GM12872 (cell line): ENCODE data around the gene C19orf67.

Experiments
- TF ChIP-seq, protein P1 (sequence below): IDR thresholded peaks from 3 replicates; pipeline ENCODE4 v1.5.1; 2011; ENCODE audit warnings: low read depth, mild to moderate bottlenecking, low read length, moderate library complexity; ENCODE audit not compliant: insufficient read depth

Gene C19orf67

DNA sequence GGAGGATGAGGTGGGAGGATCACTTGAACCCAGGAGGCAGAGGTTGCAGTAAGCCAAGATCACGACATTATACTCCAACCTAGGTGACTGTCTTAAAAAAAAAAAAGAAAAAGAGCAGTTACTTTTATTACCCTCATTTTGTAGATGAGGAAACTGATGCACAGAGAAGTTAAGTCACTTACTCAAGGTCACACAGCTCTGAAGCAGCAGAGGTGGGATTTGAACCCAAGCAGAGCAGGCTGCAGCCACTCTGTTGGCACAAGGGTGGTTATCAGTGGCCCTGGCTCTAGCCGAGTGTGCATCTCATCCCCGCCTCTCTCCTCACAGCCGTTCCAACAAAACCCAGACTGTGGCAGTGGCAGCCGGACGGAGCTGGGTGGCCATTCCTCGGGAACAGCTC is 46.4 kb downstream of the C19orf67 start:
- TF ChIP-seq, protein P1, sequence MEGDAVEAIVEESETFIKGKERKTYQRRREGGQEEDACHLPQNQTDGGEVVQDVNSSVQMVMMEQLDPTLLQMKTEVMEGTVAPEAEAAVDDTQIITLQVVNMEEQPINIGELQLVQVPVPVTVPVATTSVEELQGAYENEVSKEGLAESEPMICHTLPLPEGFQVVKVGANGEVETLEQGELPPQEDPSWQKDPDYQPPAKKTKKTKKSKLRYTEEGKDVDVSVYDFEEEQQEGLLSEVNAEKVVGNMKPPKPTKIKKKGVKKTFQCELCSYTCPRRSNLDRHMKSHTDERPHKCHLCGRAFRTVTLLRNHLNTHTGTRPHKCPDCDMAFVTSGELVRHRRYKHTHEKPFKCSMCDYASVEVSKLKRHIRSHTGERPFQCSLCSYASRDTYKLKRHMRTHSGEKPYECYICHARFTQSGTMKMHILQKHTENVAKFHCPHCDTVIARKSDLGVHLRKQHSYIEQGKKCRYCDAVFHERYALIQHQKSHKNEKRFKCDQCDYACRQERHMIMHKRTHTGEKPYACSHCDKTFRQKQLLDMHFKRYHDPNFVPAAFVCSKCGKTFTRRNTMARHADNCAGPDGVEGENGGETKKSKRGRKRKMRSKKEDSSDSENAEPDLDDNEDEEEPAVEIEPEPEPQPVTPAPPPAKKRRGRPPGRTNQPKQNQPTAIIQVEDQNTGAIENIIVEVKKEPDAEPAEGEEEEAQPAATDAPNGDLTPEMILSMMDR: no peak

DNA sequence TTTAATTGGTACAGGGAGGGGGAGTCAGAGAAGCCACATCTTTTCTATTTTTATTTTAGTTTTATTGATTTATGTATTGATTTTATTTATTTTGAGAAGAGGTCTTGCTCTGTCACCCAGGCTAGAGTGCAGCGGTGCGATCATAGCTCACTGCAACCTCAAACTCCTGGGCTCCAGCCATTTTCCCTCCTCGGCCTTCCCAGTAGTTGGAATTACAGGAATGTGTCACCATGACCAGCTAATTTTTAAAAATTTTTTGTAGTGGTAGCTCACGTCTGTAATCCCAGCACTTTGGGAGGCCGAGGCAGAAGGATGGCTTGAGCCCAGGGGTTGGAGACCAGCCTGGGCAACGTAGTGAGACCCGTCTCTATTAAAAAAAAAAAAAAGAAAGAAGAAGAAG is 49.9 kb downstream of the C19orf67 start:
- TF ChIP-seq, protein P1: no peak

DNA sequence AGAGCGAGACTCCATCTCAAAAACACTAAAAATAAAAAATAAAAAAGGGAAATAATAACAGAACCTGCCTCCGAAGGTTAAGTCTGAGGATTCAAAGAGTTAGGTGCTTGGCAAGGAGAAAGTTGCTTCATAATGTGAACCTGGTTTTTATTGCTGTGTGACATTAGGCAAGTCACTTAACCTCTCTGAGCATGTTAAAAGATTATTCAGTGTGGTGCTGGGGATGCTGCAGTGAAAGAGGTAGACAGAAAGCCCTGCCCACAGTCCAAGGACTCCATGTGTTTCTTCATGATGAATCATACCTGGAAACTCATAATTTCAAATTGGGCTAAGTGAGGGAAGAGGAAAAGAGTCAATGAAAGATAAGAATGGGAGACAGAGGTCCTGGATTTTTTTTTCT is 51.6 kb downstream of the C19orf67 start:
- TF ChIP-seq, protein P1: no peak

DNA sequence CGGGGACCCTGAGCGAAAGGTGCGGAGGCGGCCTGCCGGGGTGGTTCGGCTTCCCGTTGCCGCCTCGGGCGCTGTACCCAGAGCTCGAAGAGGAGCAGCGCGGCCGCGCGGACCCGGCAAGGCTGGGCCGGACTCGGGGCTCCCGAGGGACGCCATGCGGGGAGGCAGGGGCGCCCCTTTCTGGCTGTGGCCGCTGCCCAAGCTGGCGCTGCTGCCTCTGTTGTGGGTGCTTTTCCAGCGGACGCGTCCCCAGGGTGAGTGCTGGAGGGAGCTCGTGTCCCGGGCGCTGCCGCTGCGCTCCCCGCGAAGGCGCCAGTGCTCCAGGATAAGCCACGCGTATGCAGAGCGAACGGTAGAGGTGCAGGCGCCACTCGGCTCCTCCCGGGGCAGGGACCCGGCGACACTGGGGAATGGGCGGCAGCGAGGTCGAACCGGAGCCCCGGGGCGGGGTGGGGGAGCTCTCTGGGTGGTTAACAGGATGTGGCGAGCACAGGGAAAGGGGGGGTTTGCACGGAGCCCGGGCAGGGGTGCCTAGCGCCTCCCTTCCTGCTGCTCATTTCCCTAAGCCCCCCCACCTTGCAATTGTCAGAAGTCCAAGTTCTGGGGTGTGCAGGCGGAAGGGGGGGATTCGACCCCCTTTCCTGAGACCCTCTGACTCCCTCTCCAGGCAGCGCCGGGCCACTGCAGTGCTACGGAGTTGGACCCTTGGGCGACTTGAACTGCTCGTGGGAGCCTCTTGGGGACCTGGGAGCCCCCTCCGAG is 53.7 kb downstream of the C19orf67 start, which contains the start of gene IL27RA:
Gene IL27RA, plus strand, starts transcription at position 44 of the 762 bp plus-strand sequence. Its CDS starts 111 bp downstream, at position 155.
- TF ChIP-seq, protein P1: peak; percentile 89
